GM19463 (cell line): ENCODE measurements around the gene NSMF.

Experiments used
- ATAC-seq: cut with Tn5 transposase; IDR thresholded peaks from one replicate; pipeline ENCODE4 v1.9.1; 2021; ENCODE audit warnings: mild to moderate bottlenecking, moderate library complexity; ENCODE audit not compliant: unreplicated experiment

NSMF gene, protein sequence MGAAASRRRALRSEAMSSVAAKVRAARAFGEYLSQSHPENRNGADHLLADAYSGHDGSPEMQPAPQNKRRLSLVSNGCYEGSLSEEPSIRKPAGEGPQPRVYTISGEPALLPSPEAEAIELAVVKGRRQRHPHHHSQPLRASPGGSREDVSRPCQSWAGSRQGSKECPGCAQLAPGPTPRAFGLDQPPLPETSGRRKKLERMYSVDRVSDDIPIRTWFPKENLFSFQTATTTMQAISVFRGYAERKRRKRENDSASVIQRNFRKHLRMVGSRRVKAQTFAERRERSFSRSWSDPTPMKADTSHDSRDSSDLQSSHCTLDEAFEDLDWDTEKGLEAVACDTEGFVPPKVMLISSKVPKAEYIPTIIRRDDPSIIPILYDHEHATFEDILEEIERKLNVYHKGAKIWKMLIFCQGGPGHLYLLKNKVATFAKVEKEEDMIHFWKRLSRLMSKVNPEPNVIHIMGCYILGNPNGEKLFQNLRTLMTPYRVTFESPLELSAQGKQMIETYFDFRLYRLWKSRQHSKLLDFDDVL

DNA sequence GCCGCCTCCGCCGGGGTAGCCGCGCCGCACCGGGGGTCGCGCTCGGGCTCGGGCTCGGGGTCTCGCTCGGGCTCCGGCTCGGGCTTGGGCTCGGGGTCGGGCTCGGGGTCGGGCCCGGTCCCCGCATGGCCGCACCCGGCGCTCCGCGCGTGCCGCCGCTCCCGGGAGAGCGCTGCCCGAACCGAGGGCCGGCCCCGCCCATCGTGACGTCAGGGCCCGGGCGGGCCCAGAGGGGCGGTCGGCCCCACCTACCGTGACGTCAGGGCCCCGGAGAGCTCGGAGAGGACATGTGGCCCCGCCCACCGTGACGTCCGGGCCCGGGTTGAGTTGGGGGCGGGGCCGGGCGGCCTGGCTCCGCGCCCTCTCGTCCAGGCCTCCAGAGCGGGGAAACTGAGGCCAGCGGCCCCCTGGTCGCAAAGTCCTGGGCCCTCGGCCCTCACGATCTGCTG, at the start of gene NSMF:
NSMF (minus strand) TSS at position 183 of the 449 bp plus-strand sequence. CDS start 232 bp downstream, outside the sequence.
- ATAC-seq: peak; percentile 81

DNA sequence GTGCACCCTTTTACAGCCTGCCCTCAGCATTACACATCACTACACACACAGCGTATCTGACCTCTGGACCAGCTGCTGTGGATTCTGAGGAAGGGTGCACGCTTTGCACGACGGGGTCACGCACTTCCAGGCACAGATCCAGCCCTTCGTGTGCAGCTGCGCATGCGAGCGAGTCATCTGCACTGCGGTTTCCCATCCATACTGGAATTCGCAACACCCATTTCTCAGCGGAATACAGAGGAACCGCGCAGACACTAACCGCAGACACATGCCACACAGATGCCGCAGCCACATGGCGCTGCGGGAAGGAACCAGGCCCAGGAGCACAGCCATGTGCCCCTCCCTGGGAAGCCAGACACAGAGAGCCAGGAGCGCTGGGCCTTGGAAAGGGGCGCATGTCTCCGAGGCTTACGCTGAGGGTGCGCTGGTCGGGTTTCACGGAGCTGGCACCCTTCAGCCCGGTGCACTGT, 47.6 kb upstream of the NSMF start:
- ATAC-seq: no peak

- no peak for ATAC-seq
Observed at GRCh38 chr9:137506274-137506673, 47.1 kb upstream of the NSMF start.

- ATAC-seq: no peak
Observed at GRCh38 chr9:137505421-137506140, 46.4 kb upstream of the NSMF start.

DNA sequence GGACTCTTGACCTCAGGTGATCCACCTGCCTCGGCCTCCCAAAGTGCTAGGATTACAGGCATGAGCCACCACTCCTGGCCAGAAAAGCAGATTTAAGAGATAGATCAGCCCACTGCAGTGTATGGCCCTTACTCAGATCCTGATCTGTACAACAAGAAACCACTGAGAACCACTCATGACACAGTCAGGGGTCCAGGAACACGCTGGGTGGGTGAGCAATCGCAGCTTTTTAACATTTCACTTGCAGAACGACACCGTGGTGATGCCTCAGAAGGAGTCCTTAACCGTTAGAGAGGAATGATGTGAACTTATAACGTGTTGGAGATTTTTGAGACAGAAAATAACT, 45.3 kb upstream of the NSMF start:
- no peak for ATAC-seq

GRCh38 chr9:137502008-137502911, 43.1 kb upstream of the NSMF start:
- ATAC-seq: no peak

DNA sequence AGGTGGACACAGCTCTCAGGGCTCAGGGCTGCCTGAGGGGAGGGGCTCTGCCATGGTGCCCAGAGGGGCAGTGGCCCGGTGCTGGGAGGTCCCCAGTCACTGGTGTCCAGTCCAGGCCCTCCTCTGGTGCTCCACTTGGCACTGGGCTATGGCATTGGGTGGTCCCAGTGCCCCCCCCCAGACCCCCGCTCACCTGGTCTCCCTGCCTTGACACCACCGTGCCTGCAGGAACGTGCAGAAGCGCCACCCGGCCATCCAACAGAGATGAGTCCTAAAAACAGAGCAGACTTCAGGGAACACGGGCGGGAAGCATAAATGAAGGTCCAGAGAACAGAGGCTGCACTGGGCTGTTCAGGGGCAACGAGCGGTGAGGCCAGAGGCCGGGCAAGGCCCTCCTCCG, 42.3 kb upstream of the NSMF start:
- no peak for ATAC-seq

GRCh38 chr9:137500666-137501397, 41.7 kb upstream of the NSMF start:
- no peak for ATAC-seq

DNA sequence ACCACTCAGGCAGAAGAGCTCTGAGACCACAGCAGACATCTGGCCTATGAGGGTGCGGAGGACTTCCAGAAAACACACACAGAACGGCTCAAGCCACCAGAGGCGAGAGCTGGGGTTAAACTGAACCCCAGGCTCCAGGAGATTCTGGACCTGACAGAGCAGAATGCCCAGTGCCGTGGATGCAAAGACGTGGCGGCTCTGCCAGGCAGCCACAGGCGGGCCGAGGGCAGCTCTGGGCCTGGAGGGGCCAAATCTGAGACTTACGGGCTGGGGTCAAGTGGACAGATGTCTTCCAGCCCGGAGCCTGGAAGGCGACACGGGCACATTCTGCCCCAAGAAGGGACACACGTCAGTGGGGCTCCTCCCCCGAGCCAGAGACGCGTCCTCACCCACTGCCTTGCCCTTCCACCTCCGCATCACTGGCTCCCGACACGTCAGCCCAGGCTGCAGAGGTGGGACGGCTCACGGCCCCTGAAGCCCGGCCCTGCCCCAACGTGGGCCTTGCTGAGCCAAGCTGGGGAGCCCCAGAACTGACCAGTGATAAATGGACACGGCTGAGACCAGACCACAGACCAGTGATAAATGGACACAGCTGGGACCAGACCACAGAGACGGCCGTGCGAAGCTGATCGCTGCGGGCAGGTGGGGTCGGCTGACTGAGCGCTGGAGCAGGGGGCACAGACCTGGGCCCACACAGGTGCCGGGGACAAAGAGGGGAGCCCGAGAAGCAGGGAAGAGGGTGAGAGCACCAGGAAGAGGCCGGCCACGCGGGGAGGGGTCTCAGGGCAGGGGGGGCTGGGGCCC, 40.9 kb upstream of the NSMF start:
- no peak for ATAC-seq

GRCh38 chr9:137499416-137499815, 40.3 kb upstream of the NSMF start:
- ATAC-seq: no peak

GRCh38 chr9:137498720-137499150, 39.6 kb upstream of the NSMF start:
- no peak for ATAC-seq

DNA sequence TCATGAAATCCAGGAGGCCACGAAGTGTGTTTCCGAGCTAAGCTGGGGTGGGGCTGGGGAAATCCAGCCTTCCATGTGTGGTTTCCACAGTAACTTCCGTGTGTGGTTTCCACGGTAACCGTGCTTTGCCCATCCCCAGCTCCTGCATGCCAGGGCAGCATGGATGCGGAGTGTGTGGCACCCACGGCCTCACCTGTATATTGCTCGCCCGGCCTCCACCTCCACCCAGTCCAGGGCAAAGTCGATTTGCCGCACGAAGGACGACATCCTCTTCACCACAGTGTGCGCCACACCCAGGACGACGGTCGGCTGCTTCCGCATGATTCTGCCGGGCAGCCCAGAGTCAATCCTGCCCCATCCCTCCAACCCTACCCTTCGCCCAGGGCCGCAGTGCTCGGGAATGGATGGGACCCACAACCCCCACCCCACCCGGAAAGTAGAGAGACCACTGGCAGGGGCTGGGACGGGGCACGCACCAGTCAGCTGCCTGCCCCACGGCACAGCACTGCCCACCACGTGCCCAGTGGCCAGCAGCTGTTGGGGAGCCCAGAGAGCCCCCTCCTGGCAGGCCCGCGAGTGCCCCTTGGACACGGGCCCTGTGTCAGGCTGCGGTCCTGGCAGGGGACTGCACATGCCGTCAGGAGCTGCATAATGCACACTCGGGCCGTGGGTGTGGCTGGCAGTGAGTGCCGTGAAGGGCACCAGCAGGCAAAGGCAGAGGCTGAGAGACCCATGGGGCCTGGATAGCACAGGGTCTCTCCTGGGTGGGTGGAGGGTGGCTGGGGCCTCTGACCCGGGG, 39.0 kb upstream of the NSMF start:
- ATAC-seq: no peak

GRCh38 chr9:137496601-137497375, 37.7 kb upstream of the NSMF start:
- ATAC-seq: no peak

GRCh38 chr9:137494550-137495351, 35.6 kb upstream of the NSMF start:
- ATAC-seq: no peak

DNA sequence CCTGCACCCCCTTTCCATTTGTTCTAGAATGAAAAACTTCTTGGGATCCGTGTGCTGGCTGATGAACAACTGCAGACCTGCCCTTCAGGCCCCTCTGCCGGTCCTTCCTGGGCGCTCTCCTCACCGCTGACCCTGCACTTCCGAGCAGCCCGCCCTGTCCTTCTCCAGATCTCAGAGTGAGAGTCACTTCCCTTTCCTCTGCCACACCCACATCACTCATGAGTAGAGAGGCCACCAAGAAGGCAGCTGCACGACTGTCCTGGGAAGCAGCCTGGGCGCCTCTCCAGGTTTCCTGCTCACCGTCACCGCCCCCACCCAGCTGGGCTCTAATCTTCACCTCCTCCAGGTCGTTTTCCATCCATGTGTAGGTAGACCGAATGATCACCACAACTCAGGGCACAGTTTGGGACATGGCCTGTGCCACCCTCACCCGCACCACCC, 35.0 kb upstream of the NSMF start:
- ATAC-seq: no peak

DNA sequence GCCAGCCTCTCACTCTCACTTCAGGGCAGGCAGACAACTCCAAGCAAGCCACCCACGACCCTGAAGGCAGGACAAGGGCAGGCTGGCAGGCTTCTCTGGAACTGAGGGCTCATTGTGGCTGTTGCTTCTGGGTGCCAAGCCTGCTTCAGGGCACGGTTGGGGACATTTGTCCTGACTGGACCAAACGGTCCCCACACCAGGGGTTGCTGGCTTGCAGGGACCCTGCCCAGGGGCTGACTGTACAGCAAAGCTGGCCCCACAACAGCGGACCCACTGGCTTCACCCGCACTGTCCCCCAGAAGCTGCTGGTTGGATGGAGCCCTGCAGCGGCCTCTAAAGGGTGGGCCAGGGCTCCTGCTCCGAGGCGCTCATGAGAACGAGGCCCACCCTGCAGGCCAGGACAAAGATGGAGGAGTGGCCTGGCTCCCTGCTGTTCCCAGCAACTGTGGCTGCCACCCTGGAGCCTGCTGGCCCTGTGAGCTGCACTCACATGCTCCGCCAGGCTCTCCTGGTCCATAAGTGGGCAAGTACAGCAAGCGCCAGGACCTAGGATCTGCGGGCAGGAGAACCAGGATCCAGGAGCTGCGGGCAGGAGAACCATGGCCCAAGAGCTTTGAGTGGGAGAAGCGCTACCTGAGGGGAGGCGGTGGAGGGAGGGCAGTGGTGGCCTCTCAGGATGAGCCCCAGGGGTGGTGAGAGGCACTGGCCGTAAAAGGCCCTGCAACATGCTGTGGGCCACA, 34.4 kb upstream of the NSMF start:
- no peak for ATAC-seq
